Activated effector memory CD4-positive, alpha-beta T cell treated with anti-CD3 and anti-CD28 coated beads, Interleukin-2, amount 50 U/mL, for 16 hours (primary cell): ENCODE data around the gene SYCP3.
"Not testable (repeated sequence)": the region's sequence is repeated elsewhere in the genome, so short reads cannot be mapped to it uniquely, and the experiment has no call there.

Experiments used
- DNase-seq: peaks from one replicate; pipeline ENCODE4 v3.0.0-alpha.2; 2020

SYCP3 gene

DNA sequence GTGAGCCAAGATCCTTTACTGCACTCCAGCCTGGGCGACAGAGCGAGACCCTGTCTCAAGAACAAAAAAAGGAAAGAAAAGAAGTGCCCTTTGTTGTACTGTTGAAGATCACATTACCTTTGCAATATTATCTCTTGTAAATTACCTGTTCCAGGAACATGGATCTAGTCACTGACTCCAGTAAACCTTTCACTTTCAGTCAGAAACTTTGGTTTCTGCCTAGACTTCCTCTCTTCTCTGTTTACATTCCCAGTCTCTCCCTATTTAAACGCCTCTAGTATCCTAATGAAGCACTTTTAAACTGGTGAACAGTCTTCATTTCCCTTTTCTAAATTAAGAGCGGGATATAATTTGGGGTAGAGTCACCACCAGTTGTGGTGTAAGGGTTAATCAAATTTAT is 29.0 kb downstream of the SYCP3 start:
- no peak for DNase-seq

DNA sequence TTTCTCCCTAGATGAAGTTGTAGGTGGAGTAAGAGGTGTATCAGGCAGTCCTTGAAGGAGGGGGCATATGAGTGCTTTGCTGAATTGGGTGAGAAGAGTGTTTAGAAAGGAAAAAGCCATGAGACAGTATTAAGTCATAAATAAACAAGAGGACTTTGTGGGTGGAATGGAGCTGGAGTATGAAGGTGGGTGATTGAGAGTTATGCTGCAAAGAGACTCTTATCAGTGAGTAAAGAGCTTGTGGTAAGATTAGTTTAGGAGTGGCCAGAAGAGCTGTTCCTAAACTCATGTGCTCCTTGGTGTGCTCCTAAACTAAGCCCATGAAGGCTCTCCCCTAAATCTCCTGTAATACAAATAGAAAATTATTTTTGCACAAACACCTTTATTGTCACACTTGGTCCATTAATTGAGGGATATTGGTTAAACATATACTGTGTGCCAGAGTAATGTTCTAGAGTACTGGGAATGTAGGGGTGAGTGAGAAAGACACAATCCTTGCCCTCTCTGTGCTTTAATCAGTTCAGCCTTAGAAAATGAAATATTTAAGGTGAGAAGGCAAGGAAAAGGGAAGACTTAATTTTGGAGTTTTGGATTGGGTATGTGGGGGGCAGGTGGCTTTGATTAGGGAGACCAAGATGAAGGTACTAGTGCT is 32.0 kb downstream of the SYCP3 start:
- DNase-seq: no peak

DNA sequence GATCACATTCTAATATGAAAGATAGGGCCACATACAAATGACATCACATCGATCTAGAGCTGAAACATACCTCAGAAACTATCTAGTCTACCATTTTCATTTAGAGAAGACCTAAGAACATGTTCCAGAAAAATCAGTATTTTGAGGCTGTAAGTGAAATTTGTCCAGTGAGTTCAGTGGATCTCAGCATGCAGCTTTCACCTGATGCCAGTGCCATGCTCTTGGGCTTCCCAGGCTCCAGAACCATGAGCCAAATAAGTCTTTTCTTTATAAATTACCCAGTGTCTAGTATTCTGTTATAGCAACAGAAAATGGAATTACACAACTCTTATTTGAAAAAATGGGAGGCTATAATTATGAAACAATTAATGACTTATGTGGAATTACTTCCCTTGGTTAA is 32.9 kb downstream of the SYCP3 start:
- DNase-seq: no peak

DNA sequence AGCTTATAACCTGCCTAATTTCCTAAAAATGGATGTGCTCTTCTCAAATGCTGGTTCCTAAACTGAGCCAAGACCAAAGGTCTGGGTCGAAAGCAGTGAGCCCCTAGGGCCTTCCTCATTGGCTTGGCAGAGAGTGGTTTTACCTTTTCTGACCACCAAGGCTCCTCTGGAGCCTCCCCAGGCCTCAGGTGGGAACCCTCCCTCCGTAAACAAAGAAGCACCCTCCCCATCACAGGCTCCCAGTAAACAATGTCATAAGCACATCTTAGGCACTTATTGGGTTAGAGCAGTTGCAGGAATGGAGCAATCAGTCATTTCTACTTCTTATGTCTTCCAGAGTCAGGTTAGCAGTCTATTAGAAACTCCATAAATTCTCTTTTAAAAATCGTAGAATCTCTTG is 35.8 kb downstream of the SYCP3 start:
- no peak for DNase-seq

DNA sequence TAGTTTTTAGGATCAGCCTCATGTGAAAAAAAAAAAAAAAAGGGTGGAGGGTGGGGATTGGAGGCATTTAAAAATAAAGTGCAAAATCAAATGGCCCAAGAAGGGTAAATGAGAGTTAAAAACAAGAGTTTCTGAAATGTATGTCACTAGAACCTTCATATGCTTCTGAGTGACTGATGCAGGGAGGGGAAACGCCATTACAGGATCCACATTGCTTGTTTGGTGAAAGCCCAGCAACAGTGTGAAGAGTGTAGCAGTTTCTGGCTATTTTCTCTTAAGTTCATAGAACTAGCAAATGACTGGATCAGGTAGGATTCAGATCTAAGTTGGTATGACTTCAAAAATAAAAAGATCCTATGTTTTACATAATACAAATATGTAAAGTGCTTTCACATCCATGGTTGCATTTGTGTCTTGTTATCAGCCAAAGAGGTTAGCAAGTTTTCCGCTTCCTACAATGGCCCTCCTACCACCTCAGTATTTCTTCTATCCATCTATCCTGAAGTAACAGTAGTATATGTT is 38.9 kb downstream of the SYCP3 start:
- no peak for DNase-seq

DNA sequence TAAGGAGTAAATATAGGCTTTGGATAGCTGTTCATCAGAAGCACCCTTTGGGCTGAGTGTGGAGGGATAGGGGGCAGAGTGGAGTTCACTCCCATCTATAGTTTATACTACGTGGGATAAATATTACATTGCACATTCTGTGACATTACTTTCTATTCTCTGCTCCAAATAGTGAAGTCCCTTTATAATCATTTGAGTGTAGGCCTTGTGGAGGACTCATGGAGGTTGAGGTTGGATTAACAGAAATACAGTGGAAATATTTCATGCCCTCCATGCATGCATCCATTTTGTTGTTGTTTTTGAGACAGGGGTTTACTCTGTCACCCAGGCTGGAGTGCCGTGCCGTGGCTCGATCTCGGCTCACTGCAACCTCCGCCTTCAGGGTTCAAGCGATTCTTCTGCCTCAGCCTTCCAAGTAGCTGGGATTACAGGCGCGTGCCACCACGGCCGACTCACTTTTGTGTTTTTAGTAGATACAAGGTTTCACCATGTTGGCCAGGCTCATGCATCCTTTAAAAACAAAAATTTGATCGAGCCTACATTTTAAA is 40.4 kb downstream of the SYCP3 start:
- DNase-seq: no peak

DNA sequence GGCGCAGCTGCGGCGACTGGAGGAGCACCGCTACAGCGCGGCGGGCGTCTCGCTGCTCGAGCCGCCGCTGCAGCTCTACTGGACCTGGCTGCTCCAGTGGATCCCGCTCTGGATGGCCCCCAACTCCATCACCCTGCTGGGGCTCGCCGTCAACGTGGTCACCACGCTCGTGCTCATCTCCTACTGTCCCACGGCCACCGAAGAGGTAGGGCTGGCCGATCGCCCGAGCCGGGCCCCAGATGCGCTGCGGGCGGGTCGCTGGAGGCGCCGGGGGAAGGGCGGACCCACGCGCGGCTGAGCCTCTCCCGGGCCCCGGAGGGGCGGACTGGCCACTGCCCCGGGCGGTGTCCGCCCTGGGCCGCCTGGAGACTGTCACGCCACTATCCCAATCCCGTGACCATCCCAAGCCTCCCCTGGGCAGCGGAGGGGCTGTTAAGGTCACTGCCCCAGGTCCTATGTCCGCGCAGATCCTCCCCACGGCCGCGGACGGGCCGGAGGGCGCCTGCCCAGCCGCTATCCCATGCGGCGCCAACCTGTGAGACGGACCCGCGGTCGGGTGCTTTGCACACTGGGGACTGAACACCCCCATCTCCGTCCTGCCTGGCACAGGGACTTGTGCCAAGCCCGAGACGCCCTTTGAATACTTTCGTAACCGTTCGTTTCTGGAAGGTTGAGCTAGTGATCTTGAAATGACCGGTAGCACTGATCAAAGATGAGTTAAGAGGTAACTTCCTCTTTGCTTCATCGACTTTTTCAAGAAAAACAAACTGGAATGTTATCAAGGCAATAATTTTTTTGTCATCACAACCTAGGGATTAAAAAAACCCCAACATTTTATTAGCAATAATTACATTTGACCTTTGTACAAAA is 41.1 kb downstream of the SYCP3 start:
- peak; percentile 63 for DNase-seq

DNA sequence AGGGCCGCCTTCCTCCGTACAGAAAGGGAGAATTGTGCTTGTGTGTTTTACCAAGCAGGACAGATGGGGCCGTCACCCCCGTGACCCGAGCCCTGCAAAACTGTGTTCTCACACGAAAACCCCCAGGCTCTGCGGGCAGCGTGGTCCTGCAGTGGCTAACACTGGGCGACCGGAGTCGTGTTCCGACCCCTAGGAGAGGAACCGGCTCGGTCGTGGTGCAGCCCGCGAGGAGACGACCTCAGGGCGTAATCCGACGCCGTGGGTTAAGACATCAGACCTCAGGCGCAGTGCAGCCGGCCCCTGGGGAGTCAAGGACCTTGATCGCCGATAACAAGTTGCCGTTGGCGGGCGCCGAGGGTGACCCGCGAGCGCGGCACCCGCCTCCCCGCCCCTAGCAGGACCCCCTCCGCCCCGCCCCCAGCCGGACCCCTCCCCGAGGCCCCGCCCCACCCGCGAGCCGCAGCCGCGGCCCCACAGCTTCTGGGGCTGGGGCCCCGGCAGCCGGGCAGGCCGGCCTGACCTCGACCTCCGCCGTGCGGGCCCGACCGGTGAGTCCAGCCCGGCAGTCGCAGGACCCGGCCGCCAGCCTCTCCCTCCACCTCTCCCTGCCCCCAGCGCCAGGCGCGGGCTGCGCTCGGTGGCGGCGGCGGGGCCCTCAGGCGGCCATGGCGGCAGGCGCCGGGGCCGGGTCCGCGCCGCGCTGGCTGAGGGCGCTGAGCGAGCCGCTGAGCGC is 41.9 kb downstream of the SYCP3 start, which contains the start of gene CHPT1:
Gene CHPT1, plus strand, starts transcription at position 444 of the 733 bp plus-strand sequence. Its CDS starts 222 bp downstream, at position 666.
- peak; percentile 85 for DNase-seq

DNA sequence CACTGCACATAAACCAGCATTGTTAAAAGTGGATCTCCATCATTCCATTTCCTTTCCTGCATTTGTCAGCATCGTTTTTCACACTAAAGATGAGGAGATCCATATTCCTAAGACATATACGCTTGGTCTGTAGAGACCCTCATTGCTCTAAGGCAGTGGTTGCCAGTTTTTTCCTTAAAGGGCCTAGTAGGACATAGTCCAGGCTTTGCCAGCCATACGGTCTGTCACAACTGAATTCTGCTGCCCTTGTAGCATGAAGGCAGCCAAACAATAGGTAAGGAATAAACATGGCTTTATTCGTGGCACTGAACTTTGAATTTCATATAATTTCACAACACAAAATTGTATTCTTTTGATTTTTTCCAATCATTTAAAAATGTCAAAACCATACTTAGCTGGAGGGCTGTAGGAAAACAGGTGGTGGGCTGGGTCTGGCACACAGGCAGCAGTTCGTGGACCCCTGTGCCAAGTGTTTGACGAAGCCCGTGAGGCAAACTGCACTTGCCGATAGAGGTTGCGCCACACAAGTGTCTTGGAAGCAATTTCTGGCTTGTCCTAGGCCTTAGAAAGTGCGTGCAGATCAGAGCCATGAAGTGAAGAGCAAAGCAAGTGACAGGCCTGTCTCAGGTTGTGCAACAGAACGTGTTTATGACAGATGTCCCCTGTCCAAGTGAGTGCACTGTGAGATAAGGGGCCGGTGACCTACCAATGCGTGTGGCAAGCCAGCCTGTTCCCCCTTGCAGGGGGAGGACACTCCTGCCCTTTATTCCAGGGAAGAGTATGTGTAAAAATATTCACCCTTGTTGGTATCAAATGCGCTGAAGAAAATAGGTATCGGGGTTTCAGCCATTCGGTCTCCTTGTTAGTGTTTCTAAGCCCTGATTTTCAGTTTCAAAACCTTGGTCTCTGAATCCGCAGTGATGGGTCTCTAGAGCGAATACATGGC is 42.7 kb downstream of the SYCP3 start:
- DNase-seq: no peak

DNA sequence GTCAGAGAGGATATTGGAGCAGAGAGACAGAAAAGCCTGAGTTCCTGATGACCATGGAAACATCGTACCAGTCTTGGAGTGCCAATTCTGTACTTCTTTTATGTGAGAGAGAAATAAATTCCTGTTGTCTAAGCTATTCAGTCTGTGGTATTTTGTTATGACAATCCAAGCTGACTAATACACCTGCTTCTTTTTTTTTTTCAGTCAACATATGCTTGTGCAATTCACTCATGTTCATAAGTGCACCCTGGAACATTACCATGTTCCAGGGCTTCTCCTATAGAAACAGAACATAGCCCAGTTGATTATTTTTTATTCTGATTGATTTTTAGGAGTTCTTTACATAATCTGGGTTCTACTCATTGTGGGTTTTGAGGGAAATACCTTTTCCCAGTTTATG is 43.6 kb downstream of the SYCP3 start:
- DNase-seq: no peak

DNA sequence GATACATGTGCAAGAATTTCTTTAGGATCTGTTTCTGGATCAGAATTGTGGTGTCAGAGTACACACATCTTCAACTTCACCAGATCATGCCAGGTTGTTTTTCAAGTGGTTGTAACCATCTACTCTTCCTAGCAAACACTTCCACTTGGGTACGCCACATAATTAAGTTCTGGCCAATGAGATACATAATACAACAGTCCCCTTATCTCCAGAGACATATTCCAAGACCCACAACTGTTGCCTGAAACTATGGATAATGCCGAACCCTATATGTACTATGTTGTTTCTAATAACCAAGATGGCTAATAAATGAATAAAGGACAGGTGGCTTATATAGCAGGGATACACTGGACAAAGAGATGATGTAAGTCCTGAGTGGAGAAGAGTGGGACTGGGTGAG is 44.3 kb downstream of the SYCP3 start:
- DNase-seq: no peak

DNA sequence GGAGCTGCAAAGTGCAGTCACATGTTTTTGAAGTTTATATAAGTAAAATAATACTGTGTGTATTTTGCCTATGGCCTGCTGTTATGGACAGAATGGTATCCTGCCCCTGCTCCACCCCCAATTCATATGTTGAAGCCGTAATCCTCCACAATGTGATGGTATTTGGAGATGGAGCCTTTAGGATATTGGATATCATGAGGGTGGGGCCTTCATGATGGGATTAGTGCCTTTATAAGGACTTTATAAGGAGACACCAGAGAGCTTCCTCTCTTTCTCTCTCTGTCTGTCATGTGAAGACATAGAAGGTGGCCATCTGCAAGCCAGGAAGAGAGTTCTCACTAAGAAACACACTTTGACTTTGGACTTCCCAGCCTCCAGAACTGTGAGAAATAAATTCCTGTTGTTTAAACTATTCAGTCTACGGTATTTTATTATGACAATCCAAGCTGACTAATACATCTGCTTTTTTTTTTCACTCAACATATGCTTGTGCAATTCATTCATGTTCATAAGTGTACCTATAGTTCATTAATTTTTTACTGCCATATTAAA is 44.9 kb downstream of the SYCP3 start:
- DNase-seq: no peak

DNA sequence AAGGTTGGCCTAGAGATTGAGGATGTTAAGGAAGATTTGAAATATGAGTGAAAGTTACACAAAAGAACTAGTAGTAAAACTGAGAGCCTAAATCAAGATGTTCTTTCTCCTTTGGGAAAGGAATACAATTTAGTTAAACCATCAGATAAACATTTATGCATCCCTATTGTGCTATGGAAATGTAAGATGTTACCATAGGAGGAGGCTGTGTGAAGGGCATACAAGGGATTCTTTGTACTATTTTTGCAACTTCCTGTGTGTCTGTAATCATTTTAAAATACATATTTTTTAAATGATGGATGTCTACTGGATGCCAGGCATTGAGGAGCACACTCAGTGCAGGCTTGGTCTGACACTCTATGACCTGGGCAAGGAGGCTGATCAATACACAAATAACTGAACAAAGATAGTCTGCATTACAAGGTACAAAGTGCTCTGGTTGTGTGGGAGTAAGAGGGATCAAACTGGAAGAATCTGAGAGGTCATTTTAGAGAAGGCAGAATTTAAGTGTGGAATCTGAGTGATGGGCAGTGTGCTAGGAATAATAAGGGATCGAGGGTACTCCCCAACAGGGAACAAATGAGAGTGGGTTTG is 47.7 kb downstream of the SYCP3 start:
- no peak for DNase-seq

DNA sequence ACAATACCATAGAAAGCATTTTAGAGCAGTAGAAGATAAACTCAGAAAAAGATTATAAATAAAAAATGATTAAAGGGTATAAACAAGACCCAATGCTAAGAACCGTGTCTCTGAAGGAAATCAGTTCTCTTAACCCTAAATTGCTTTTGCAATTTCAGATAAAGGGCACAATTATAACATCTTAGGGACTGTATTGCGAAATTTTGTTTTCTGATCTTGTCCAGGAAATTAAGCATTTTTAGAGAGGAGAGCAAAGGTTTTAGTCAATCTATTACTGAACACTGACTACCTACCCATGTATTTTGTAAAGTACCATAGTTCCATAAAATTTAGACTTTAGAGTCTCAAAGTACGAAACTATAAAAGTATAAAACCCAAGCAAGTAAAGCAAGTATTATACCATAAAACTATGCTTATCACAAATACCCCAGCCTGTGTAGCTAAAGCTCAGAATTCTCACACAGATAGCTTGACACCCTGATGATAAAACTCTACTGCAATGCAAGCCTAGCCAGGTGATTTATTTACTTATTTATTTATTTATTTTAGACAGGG is 48.6 kb downstream of the SYCP3 start:
- DNase-seq: no peak

DNA sequence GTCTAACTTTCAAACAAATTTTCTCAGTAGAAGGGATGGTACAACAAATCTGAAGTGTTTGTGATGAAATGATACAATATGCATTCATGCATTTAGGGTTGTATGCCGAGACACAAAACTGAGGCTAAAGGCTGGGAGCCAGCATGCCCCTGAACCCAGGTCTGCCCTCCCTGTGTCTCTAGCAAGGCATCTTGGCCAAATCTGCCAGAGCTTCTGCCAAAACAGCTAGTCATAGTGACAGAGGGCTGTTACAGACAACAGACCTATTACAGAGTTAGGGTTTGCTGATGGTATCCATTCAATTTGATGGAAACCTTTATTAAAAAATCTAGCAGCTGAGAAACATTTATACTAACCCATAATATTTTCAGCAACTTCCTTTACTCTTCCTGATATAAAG is 53.1 kb downstream of the SYCP3 start:
- DNase-seq: no peak

DNA sequence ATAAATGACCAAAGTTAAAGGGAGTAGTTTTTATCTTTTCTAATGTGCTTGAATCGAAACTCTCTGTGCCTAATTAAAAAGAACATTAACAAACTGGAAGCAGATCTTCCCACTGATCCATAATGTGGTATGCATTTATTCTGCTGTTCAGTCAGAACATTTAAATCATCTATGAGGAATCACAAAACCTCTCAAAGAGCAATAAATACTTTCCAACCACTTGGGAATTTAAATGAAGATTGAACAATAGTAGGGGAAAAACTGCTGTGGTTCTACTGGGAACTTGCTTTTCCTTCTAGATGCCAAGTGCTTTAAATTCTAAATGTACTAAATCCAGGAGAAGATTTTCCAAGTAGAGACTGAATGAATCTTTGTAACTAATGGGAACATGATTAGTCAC is 54.2 kb downstream of the SYCP3 start:
- no peak for DNase-seq

DNA sequence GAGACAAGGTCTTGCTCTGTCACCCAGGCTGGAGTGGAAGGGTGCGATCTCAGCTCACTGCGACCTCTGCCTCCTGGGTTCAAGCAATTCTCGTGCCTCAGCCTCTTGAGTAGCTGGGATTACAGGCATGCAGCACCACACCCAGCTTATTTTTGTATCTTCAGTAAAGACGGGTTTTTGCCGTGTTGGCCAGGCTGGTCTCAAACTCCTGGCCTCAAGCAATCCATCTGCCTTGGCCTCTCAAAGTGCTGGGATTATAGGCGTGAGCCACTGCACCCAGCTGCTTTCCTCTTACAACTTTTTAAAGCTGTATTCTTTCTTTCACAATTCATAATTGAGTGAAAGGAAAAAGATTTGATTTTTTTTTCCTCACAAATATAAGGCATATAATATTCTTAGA is 57.6 kb downstream of the SYCP3 start:
- DNase-seq: not testable (repeated sequence)

DNA sequence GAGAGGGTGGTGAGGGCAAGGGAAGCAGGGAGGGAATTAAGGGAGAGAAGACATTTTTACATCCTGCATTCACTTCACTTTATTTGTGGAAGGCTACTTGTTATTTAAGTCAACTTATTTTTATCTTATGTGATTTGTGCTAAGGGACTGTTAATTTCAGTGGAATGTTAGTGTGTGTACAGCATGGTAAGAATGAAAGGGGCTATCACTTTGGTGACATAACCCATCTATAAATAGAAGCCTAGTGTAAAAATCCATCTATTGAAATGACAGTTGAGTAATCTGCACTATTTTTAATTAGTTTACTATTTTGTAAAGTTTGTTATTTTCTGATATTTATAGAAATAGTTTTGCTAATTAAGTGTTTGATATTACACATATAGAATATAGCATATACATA is 58.6 kb downstream of the SYCP3 start:
- no peak for DNase-seq

DNA sequence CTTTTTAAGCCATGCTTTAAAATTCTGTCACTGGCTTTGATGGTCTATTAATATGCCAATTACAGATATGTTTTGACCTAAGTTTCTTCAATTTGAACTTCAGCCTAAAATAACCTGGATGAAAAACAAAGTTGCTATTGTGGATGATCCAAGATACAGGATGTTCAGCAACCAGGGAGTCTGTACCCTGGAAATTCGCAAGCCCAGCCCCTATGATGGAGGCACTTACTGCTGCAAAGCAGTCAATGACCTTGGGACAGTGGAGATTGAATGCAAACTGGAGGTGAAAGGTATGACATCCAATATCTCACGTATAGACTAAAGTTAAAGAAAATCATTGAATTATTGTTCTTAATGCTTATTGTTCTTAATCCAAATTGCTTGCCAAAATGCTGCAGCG is 59.0 kb downstream of the SYCP3 start:
- DNase-seq: no peak
